ENCODE results near the gene IL4R. TPM values are rescaled to one million over a fixed set of nuclear protein-coding genes. Genes with fewer than 3 reads are reported as not detected.

Gene IL4R
- total and polyA plus RNA-seq, 2 of the 13 experiments (the other 11 are each of a cell fraction or from before 2014, with no cell fraction given): 15.9 to 49.6 TPM

DNA sequence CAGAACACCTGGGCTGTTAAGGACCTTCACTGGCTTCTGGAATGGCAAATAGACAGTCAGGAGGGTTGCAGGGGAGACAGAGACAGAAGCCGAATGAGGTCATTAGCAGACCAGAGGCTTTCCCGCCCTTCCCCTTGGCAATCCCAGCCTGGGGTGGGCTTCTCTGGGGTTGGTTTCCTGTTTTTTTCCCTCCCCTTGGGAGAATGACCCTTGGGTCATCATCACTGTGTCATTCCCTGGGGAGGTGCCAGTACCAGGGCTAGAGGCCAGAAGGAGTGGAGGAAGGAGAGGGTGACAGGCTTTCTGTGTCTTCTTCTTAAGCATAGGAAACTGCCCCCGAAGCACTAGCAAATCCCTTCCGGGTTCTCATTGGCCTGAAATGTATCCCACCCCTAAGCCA, 45.3 kb downstream of the IL4R start:
- Histone ChIP-seq H4K20me1 (ENCODE audit: insufficient read depth, low read length) (0 out of 2 replicates have a peak, but pooled peaks cover under 1% of the 10 kb centered on the region), H2AFZ (ENCODE audit: low read length) (no peak overlapping the region), H3K36me3 (replicated peaks in 1 of 2; ENCODE audit: control insufficient read depth in 1 of 2, insufficient read depth in 2 of 2, low read length in 2 of 2) (peaks cover 34 to 48% of the 10 kb centered on the region in 2 experiments), H3K9ac (ENCODE audit: insufficient read depth, low read depth, low read length) (no peak overlapping the region), H3K27me3 (ENCODE audit: control insufficient read depth in 1 of 2, insufficient read depth in 2 of 2, low read length in 2 of 2) (no peaks in the 10 kb centered on the region), H3K27ac (ENCODE audit: extremely low read length, insufficient read depth, low read length) (no peak overlapping the region), H3K4me3 (replicated peaks in 1 of 3; ENCODE audit: insufficient read depth in 1 of 3, low read depth in 2 of 3, low read length in 3 of 3) (no peak overlapping the region), H3K4me2 (ENCODE audit: low read depth, low read length) (no peak overlapping the region), H3K4me1 (ENCODE audit: insufficient read depth, low read length) (peaks cover 11% of the 10 kb centered on the region), H3K9me3 (ENCODE audit: low read length) (no peaks in the 10 kb centered on the region), H3K79me2 (ENCODE audit: insufficient read depth, low read length) (no peaks in the 10 kb centered on the region)
- intact Hi-C loops (cut with micrococcal nuclease; ENCODE audit: unreplicated experiment): no loop called here
- WGBS (ENCODE audit: low lambda C conversion rate): 95% methylated on average over 4 of the region's 4 CpGs
- in situ Hi-C loops (cut with HindIII; ENCODE audit: extremely low pct_ligation_motif_present, low pct_unique_long_range_greater_than_20kb): no loop called here
- ChIA-PET CTCF (ENCODE audit: low intra/inter-chr PET ratio, low total read pairs) (no interaction called here), POLR2A (no interaction called here)
- BruUV-seq (replicated peaks): no TSS peak
- FAIRE-seq: no peak
- TF ChIP-seq ZNF549 (CRISPR knock-in tag; IDR thresholded peaks at IDR 0.05): no peak
- TF ChIP-seq ATRX (CRISPR knock-in tag; IDR thresholded peaks at IDR 0.05; ENCODE audit: borderline replicate concordance): no peak
- TF ChIP-seq, protein P1, sequence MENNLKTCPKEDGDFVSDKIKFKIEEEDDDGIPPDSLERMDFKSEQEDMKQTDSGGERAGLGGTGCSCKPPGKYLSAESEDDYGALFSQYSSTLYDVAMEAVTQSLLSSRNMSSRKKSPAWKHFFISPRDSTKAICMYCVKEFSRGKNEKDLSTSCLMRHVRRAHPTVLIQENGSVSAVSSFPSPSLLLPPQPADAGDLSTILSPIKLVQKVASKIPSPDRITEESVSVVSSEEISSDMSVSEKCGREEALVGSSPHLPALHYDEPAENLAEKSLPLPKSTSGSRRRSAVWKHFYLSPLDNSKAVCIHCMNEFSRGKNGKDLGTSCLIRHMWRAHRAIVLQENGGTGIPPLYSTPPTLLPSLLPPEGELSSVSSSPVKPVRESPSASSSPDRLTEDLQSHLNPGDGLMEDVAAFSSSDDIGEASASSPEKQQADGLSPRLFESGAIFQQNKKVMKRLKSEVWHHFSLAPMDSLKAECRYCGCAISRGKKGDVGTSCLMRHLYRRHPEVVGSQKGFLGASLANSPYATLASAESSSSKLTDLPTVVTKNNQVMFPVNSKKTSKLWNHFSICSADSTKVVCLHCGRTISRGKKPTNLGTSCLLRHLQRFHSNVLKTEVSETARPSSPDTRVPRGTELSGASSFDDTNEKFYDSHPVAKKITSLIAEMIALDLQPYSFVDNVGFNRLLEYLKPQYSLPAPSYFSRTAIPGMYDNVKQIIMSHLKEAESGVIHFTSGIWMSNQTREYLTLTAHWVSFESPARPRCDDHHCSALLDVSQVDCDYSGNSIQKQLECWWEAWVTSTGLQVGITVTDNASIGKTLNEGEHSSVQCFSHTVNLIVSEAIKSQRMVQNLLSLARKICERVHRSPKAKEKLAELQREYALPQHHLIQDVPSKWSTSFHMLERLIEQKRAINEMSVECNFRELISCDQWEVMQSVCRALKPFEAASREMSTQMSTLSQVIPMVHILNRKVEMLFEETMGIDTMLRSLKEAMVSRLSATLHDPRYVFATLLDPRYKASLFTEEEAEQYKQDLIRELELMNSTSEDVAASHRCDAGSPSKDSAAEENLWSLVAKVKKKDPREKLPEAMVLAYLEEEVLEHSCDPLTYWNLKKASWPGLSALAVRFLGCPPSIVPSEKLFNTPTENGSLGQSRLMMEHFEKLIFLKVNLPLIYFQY (CRISPR knock-in tag; IDR thresholded peaks at IDR 0.05; ENCODE audit: borderline replicate concordance): no peak
- ATAC-seq: no peak
- DNase-seq (ENCODE audit: low spot score): no peak

GRCh38 chr16:27359615-27360014, 45.8 kb downstream of the IL4R start:
- no peak for DNase-seq (ENCODE audit: low spot score)
- Histone ChIP-seq H3K27me3 (ENCODE audit: control insufficient read depth in 1 of 2, insufficient read depth in 2 of 2, low read length in 2 of 2) (no peaks in the 10 kb centered on the region), H2AFZ (ENCODE audit: low read length) (no peak overlapping the region), H4K20me1 (ENCODE audit: insufficient read depth, low read length) (0 out of 2 replicates have a peak, but pooled peaks cover 4% of the 10 kb centered on the region), H3K9me3 (ENCODE audit: low read length) (no peaks in the 10 kb centered on the region), H3K27ac (ENCODE audit: extremely low read length, insufficient read depth, low read length) (no peak overlapping the region), H3K4me2 (ENCODE audit: low read depth, low read length) (no peak overlapping the region), H3K4me3 (replicated peaks in 1 of 3; ENCODE audit: insufficient read depth in 1 of 3, low read depth in 2 of 3, low read length in 3 of 3) (no peak overlapping the region), H3K36me3 (replicated peaks in 1 of 2; ENCODE audit: control insufficient read depth in 1 of 2, insufficient read depth in 2 of 2, low read length in 2 of 2) (peaks cover 32 to 42% of the 10 kb centered on the region in 2 experiments), H3K9ac (ENCODE audit: insufficient read depth, low read depth, low read length) (no peak overlapping the region), H3K4me1 (ENCODE audit: insufficient read depth, low read length) (peaks cover 16% of the 10 kb centered on the region), H3K79me2 (ENCODE audit: insufficient read depth, low read length) (no peaks in the 10 kb centered on the region)
- CTCF ChIA-PET (ENCODE audit: low intra/inter-chr PET ratio, low total read pairs): no interaction called here
- no TSS peak for BruUV-seq (replicated peaks)
- no peak for ATAC-seq
- WGBS (ENCODE audit: low lambda C conversion rate): 89% methylated on average over 6 of the region's 6 CpGs
- no peak for FAIRE-seq
- in situ Hi-C loops (cut with HindIII; ENCODE audit: extremely low pct_ligation_motif_present, low pct_unique_long_range_greater_than_20kb): no loop called here
- intact Hi-C loops (cut with micrococcal nuclease; ENCODE audit: unreplicated experiment): no loop called here
- POLR2A ChIA-PET: no interaction called here
- no peak for TF ChIP-seq ATF7 (IDR thresholded peaks at IDR 0.05)
- no peak for TF ChIP-seq ATF7 (CRISPR knock-in tag; IDR thresholded peaks at IDR 0.05)
- TF ChIP-seq ZNF333 (CRISPR knock-in tag; IDR thresholded peaks at IDR 0.05; ENCODE audit: borderline replicate concordance): no peak
- no peak for TF ChIP-seq ZNF317 (CRISPR knock-in tag; IDR thresholded peaks at IDR 0.05)
- TF ChIP-seq AKAP8 (CRISPR knock-in tag; IDR thresholded peaks at IDR 0.05): no peak
- TF ChIP-seq, protein P2, sequence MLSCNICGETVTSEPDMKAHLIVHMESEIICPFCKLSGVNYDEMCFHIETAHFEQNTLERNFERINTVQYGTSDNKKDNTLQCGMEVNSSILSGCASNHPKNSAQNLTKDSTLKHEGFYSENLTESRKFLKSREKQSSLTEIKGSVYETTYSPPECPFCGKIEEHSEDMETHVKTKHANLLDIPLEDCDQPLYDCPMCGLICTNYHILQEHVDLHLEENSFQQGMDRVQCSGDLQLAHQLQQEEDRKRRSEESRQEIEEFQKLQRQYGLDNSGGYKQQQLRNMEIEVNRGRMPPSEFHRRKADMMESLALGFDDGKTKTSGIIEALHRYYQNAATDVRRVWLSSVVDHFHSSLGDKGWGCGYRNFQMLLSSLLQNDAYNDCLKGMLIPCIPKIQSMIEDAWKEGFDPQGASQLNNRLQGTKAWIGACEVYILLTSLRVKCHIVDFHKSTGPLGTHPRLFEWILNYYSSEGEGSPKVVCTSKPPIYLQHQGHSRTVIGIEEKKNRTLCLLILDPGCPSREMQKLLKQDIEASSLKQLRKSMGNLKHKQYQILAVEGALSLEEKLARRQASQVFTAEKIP (CRISPR knock-in tag; IDR thresholded peaks at IDR 0.05; ENCODE audit: borderline replicate concordance): no peak
- peak; percentile 95 for TF ChIP-seq RBAK (CRISPR knock-in tag; IDR thresholded peaks at IDR 0.05)
- no peak for TF ChIP-seq ZNF513 (CRISPR knock-in tag; conservative IDR thresholded peaks at IDR 0.05)

Data from HepG2 (cell line).